ENCODE results near the gene IPMK.

IPMK gene

GRCh38 chr10:58153751-58154150 is 113.9 kb downstream of the IPMK start:
- DNase-seq (ENCODE audit: low read depth): no peak

- peak; percentile 2 for DNase-seq (ENCODE audit: low read depth)
These were observed 114.9 kb downstream of the IPMK start for GRCh38 chr10:58152673-58153263.

- DNase-seq (ENCODE audit: low read depth): no peak
These were observed 117.4 kb downstream of the IPMK start for GRCh38 chr10:58150290-58150689.

GRCh38 chr10:58143944-58144343 is 123.8 kb downstream of the IPMK start:
- no peak for DNase-seq (ENCODE audit: low read depth)
